ENCODE measurements around the gene LRG1.
A peak's percentile ranks its signal among the peaks of the same experiment; 100 is the strongest.

LRG1 gene

DNA sequence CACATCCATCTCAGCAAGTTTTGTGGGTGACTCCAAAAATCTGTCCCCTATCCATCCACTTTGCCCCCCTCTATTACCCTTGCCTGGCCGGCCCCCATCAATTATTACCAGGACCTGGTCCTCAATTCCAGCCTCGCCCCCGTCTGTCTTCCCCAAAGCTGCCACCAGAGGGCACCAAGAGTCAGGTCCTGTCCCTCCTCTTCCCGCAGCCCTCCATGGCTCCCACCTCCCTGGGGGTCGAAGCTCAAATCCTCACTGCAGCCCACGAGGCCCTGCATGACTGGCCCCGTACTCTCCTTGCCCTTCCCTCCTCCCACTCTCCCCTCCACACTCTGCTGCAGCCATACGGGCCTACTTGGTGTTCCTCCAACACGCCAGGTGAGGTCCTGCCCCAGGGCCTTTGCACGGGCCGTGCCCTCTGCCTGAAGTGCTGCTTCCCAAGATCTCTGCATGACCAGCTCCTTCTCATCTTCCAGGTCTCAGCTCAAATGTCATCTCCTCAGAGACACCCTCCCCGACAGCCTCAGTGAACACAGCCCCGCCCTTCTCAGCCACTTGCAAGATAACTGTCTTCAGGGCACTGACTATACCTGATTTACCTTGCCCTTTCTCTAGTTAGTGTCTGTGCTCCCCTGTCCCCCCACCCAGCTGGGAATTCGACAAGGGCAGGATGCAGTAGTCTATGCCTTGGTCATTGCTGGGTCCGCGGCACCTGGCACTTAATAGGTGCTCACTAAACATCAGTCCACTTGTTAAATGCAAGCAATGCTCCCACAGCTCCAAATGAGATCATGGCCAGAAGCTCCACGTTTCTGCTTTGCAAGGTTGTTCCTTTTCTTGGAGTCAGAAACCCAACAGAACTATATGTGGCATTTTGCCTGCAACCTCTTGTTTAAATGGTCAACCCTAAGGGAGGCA, 36.4 kb upstream of the LRG1 start (continued):
- TF ChIP-seq ZNF280D (tag by site-specific recombination; IDR thresholded peaks at IDR 0.05) (peak; percentile 100), ZNF664 (tag by site-specific recombination; IDR thresholded peaks at IDR 0.05) (peak; percentile 99), ZNF202 (tag by site-specific recombination; IDR thresholded peaks at IDR 0.05; ENCODE audit: borderline replicate concordance) (no peak), ZNF600 (tag by site-specific recombination; IDR thresholded peaks at IDR 0.05) (no peak; the same call in 1 of the 2 replicates), ZNF837 (tag by site-specific recombination; IDR thresholded peaks at IDR 0.05) (no peak), ZNF560 (tag by site-specific recombination; IDR thresholded peaks at IDR 0.05; ENCODE audit: borderline replicate concordance) (no peak), ZNF248 (tag by site-specific recombination; IDR thresholded peaks at IDR 0.05) (no peak), ZNF133 (tag by site-specific recombination; IDR thresholded peaks at IDR 0.05) (no peak), EGR2 (tag by site-specific recombination; IDR thresholded peaks at IDR 0.05; ENCODE audit: low read depth) (peak; percentile 72), ZNF529 (tag by site-specific recombination; IDR thresholded peaks at IDR 0.05; ENCODE audit: insufficient replicate concordance) (no peak), ZNF214 (tag by site-specific recombination; IDR thresholded peaks at IDR 0.05; ENCODE audit: borderline replicate concordance) (no peak), ZNF645 (tag by site-specific recombination; IDR thresholded peaks at IDR 0.05) (no peak), ZNF658 (tag by site-specific recombination; IDR thresholded peaks at IDR 0.05) (no peak), ZBTB7A (tag by site-specific recombination; IDR thresholded peaks at IDR 0.05; ENCODE audit: low read depth) (peak; percentile 67; the same call in 1 of the 2 replicates), ZNF341 (tag by site-specific recombination; IDR thresholded peaks at IDR 0.05; ENCODE audit: low read depth) (no peak), ZNF624 (tag by site-specific recombination; IDR thresholded peaks at IDR 0.05) (no peak), GFI1B (tag by site-specific recombination; IDR thresholded peaks at IDR 0.05) (no peak), KLF7 (tag by site-specific recombination; IDR thresholded peaks at IDR 0.05; ENCODE audit: borderline replicate concordance) (peak; percentile 53; the same call in 1 of the 2 replicates), ZNF830 (tag by site-specific recombination; IDR thresholded peaks at IDR 0.05; ENCODE audit: low read depth) (no peak), BCL6B (tag by site-specific recombination; IDR thresholded peaks at IDR 0.05) (no peak), ZNF654 (tag by site-specific recombination; IDR thresholded peaks at IDR 0.05; ENCODE audit: low read depth) (peak; percentile 75), KLF1 (tag by site-specific recombination; IDR thresholded peaks at IDR 0.05) (peak; percentile 45; the same call in 1 of the 2 replicates), FEZF1 (tag by site-specific recombination; IDR thresholded peaks at IDR 0.05) (no peak), ZNF48 (tag by site-specific recombination; IDR thresholded peaks at IDR 0.05) (no peak), ZNF292 (tag by site-specific recombination; IDR thresholded peaks at IDR 0.05; ENCODE audit: borderline replicate concordance, low read depth) (no peak), PRDM1 (tag by site-specific recombination; IDR thresholded peaks at IDR 0.05) (no peak), ZNF544 (tag by site-specific recombination; IDR thresholded peaks at IDR 0.05) (no peak), ZNF473 (tag by site-specific recombination; IDR thresholded peaks at IDR 0.05) (no peak), ZFHX2 (tag by site-specific recombination; conservative IDR thresholded peaks at IDR 0.05) (peak; percentile 77)
- TF ChIP-seq, protein P1, sequence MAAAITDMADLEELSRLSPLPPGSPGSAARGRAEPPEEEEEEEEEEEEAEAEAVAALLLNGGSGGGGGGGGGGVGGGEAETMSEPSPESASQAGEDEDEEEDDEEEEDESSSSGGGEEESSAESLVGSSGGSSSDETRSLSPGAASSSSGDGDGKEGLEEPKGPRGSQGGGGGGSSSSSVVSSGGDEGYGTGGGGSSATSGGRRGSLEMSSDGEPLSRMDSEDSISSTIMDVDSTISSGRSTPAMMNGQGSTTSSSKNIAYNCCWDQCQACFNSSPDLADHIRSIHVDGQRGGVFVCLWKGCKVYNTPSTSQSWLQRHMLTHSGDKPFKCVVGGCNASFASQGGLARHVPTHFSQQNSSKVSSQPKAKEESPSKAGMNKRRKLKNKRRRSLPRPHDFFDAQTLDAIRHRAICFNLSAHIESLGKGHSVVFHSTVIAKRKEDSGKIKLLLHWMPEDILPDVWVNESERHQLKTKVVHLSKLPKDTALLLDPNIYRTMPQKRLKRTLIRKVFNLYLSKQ (tag by site-specific recombination; IDR thresholded peaks at IDR 0.05; ENCODE audit: borderline replicate concordance) = no peak
- TF ChIP-seq, protein P2, sequence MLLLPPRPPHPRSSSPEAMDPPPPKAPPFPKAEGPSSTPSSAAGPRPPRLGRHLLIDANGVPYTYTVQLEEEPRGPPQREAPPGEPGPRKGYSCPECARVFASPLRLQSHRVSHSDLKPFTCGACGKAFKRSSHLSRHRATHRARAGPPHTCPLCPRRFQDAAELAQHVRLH (tag by site-specific recombination; IDR thresholded peaks at IDR 0.05) = peak; percentile 96
- TF ChIP-seq, protein P3, sequence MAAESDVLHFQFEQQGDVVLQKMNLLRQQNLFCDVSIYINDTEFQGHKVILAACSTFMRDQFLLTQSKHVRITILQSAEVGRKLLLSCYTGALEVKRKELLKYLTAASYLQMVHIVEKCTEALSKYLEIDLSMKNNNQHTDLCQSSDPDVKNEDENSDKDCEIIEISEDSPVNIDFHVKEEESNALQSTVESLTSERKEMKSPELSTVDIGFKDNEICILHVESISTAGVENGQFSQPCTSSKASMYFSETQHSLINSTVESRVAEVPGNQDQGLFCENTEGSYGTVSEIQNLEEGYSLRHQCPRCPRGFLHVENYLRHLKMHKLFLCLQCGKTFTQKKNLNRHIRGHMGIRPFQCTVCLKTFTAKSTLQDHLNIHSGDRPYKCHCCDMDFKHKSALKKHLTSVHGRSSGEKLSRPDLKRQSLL (tag by site-specific recombination; IDR thresholded peaks at IDR 0.05) = no peak
